Muscle of leg (tissue), 11 donors: ENCODE results near the gene FOXF1. TPM values are rescaled to one million over a fixed set of nuclear protein-coding genes. Genes with fewer than 3 reads are reported as not detected.

Source experiments
- DNase-seq: peaks from one replicate; pipeline ENCODE4 v3.0.0; 2013
- H3K27ac ChIP-seq: one replicate; pipeline ENCODE4 v1.5.1; 2013; ENCODE audit warnings: mild to moderate bottlenecking, low read length, control low read depth
- H3K27me3 ChIP-seq: one replicate; pipeline ENCODE4 v1.6.1; 2013; ENCODE audit warnings: low read length; ENCODE audit not compliant: control insufficient read depth, insufficient read depth
- H3K36me3 ChIP-seq: one replicate; pipeline ENCODE4 v1.6.1; 2013; ENCODE audit warnings: low read length; ENCODE audit not compliant: control insufficient read depth, insufficient read depth
- H3K4me1 ChIP-seq: one replicate; pipeline ENCODE4 v1.6.1; 2013; ENCODE audit warnings: low read length; ENCODE audit not compliant: control insufficient read depth, insufficient read depth
- H3K4me3 ChIP-seq: one replicate; pipeline ENCODE4 v1.5.1; 2013; ENCODE audit warnings: low read length, control low read depth
- H3K9me3 ChIP-seq: replicated peaks from 2 replicates; pipeline ENCODE4 v1.6.1; 2013; ENCODE audit warnings: low read depth, low read length; ENCODE audit not compliant: control insufficient read depth
- WGBS: methylation state at CpG from one replicate; pipeline ENCODE4 v1.1.5; 2013; ENCODE audit warnings: missing lambda C conversion rate; ENCODE audit not compliant: insufficient coverage; 5-methylcytosine and 5-hydroxymethylcytosine counted together
- polyA plus RNA-seq, 8 donors: library from polyadenylated mRNA; unstranded; fragments of 120-200 nt; gene quantifications; one replicate each; pipeline versions ENCODE4 v1.2.1 to v1.2.3, GENCODE V29; 2013; ENCODE audit warnings: inconsistent platforms in 1 of 8, low replicate concordance in 1 of 8; ENCODE audit not compliant: insufficient read length in 8 of 8, insufficient read depth in 1 of 8
- total RNA-seq: library from RNA; stranded (reverse); fragments of 120-200 nt; gene quantifications from one replicate; pipeline ENCODE4 v1.2.4, GENCODE V29; 2013

FOXF1 gene
- total and polyA plus RNA-seq, 9 donors, result 0.04 to 1.8 (median 0.05) TPM; not detected in 4

DNA sequence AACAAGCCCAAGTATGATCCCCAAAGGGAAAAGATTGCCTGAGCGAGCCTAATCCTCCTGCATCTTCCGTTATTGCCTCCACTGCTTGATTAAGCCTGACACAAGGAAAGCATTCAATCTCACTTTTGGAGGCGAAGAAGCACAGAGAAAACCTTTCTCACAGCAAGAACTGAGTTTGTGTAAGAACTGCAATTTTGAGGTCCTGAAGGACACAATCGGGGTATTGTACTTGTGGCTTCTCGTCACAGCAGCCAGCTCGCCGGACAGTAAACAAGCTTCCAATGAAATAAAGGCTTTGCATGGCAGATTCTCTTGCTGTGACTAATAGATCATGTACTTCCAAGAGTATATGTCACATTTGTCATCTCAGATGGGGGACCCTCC is 18.7 kb upstream of the FOXF1 start:
- H3K27ac ChIP-seq, result no peak overlapping the region
- no peaks in the 10 kb centered on the region for H3K4me1 ChIP-seq
- no peak overlapping the region for H3K4me3 ChIP-seq
- 70% methylated on average over 7 of the region's 7 CpGs for WGBS
- no peaks in the 10 kb centered on the region for H3K9me3 ChIP-seq
- H3K36me3 ChIP-seq, result no peaks in the 10 kb centered on the region
- peaks cover 97% of the 10 kb centered on the region for H3K27me3 ChIP-seq
- DNase-seq, result no peak

DNA sequence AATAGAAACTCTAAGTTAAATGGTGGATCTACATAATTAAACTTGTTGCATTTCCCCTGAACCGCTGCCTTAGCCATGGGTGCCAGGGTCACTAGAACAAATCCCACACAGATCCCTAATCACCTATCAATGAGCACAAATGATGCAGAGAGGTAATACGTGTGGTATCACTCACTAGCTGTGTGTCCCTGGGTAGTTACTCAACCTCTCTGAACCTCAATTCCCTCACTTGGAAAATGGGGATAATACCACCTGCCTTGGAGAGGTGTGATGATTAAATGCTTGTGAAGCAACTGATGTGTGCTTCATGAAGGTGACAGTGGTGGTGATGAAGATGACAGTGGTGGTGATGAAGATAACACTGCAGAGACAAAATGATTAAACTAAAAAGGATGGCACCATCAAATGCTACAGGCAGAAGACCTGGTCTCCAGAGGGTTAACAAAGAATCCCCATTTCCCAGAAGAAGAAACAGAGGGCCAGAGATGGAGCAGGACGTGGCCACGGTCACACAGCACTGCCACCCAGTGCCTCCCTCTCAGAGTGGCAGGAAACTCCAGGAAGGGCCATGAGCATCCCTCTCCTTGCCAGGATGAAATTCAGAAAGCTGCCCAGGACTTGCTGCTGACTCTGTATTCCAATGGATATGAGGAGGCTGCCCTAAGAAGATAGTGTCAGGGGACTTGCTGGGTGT is 17.9 kb upstream of the FOXF1 start:
- H3K27me3 ChIP-seq, result peaks cover 97% of the 10 kb centered on the region

DNA sequence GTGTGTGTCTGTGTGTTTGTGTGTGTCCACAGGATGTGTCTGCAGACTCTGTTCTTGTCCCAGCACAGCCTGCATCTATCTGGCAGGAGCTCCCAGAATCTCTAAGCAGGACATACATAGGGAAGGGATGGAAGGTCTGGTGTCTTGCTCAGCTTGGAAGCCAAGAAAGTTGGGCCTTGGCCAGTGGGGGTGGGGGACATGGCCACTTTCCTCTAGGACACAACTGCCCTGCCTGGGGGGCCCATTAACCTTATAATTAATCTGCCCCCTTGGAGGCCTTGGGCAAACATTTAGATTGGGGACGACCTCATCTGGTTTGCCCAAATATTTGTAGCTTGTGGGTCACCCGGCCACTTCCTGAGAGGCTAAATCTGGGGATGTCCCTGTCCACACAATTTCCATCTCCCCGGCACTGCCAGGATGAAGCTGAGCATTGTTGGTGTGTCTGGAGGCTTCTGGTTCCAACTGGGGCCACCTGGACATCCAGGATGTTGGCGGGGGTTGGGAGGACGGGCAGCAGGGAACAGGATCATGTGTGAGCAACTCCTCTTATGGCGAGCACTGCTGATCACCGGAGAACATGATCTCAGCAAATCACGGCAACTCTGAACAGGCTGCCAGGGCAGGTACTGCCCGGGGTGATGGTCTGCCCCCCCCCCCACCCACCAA is 17.2 kb upstream of the FOXF1 start:
- 80% methylated on average over 1 of the region's 9 CpGs for WGBS
- Histone ChIP-seq H3K4me1 (no peaks in the 10 kb centered on the region), H3K9me3 (no peaks in the 10 kb centered on the region), H3K36me3 (no peaks in the 10 kb centered on the region), H3K27ac (no peak overlapping the region), H3K27me3 (peaks cover 99% of the 10 kb centered on the region), H3K4me3 (no peak overlapping the region)
- DNase-seq, result no peak

More for the DNA sequence above, 17.9 kb upstream of the FOXF1 start:
- Histone ChIP-seq H3K4me3 (no peak overlapping the region), H3K4me1 (no peaks in the 10 kb centered on the region), H3K9me3 (no peaks in the 10 kb centered on the region), H3K36me3 (no peaks in the 10 kb centered on the region), H3K27ac (no peak overlapping the region)
- no peak for DNase-seq
- WGBS, result 43% methylated on average over 2 of the region's 4 CpGs

DNA sequence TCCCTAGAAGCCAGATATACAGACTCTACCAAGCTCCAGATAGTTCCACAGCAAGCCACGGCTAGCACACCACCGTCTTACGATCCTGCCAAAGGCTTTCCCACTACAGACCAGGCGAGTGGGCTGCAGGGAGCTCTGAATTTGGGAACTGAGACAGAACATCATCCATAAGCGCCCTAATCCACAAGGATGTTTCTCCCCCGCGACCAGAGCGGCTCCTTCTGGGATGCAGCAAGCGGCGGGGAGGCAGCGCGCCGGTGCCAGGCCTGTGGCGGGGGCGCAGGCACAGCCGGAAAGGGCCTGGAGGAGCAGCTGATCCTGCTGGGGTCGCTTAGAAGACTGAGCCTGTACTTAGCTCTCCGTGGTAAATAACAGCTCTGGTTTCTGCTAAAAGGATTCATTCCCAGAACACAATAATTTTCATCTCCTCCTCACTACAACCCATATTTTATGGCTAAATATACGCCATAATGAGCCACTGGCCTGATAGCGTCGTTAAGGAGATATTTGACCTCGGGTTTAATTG is 16.2 kb upstream of the FOXF1 start:
- Histone ChIP-seq H3K27ac (no peak overlapping the region), H3K36me3 (no peaks in the 10 kb centered on the region), H3K4me3 (no peak overlapping the region), H3K9me3 (no peaks in the 10 kb centered on the region), H3K4me1 (no peaks in the 10 kb centered on the region), H3K27me3 (peaks cover 99% of the 10 kb centered on the region)
- no peak for DNase-seq
- WGBS, result 3% methylated on average over 16 of the region's 22 CpGs

DNA sequence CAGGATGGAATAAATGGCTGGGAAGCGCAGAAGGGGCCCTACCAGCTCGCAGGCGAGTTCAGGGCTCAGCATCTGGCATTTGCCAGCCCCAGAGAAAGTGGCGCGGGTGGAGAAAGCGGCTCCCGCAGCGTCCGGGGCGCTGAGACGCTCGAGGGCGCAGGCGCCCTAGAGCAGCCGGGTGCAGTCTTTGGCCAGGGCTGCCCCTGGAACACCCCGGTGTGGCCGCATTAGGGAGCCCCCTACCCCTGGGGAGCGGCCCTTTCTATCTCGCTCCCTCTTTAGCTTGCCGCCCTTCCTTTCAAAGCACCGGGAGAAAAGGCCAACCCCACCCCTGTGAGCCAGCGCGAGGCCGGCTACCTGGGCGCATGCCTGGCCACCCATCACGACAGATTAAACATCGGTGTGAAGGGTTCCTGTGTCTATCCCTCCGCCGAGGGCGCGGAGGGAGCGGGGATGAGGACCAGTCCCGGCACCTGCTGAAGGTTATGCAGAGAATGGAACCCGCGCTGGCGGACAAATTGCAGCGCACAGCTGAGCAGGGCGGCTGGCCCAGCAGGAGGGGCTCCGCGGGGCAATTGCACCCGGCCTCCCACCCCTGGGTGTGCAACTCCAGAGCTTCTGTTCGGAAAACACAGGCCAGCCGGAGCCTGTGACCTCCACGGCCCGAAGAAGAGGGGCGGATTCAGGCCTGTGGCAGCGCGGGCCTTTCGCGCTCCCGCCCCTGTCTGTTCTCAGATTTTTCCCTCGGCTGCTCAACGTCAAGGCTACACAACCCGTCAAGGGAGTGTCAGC is 15.6 kb upstream of the FOXF1 start:
- no peak overlapping the region for H3K27ac ChIP-seq

DNA sequence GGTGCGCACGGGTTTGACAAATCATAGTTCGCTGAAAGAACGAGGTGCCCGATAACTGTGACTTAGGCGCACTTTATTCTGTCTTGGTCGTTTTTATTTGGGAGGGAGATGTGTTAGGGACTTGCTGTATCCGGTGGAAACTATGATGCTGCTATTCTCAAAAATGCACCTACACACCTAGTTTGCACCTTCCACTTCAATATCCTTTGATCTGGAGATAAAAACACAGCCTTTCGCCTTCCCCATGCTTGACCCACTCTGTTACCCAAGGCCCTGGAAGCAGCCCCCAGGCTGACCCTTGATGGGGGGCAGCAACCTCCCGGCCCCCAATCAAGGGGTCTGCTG is 15.0 kb upstream of the FOXF1 start:
- H3K36me3 ChIP-seq, result no peaks in the 10 kb centered on the region
- 10% methylated on average over 6 of the region's 10 CpGs for WGBS
- no peaks in the 10 kb centered on the region for H3K4me1 ChIP-seq
- H3K9me3 ChIP-seq, result no peaks in the 10 kb centered on the region
- H3K27me3 ChIP-seq, result peaks cover 98% of the 10 kb centered on the region
- no peak for DNase-seq
- no peak overlapping the region for H3K27ac ChIP-seq
- no peak overlapping the region for H3K4me3 ChIP-seq

More for the DNA sequence above, 15.6 kb upstream of the FOXF1 start:
- 2% methylated on average over 52 of the region's 54 CpGs for WGBS
- H3K27me3 ChIP-seq, result peaks cover 98% of the 10 kb centered on the region
- no peak for DNase-seq
- H3K36me3 ChIP-seq, result no peaks in the 10 kb centered on the region
- H3K4me3 ChIP-seq, result no peak overlapping the region
- H3K4me1 ChIP-seq, result no peaks in the 10 kb centered on the region
- H3K9me3 ChIP-seq, result no peaks in the 10 kb centered on the region

DNA sequence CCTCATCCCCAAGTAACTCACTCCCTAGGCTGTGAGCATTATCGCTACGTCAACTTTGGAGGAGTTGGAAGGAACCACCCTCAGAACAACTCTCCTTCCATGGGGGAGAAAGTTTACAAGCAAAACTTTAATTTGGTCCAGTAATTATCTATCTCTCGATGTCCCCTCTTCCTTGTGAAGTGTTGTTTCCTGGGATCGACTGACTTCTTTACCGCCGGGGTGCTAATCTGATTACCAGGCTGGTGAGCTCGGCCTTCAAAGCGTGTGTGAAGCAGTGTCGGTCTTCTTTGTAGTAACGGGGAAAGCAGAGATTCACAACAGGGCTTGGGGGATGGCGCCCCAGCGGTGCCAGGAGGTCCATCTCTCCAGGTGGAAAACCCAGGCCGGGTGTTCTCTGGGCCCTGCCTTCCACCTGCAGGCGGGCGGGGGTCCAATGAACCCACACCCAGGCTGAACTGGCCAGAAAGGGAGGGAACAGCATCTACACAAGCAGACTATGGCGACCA is 14.5 kb upstream of the FOXF1 start:
- under 1% methylated on average over 8 of the region's 16 CpGs for WGBS
- Histone ChIP-seq H3K4me1 (no peaks in the 10 kb centered on the region), H3K9me3 (no peaks in the 10 kb centered on the region), H3K27ac (no peak overlapping the region), H3K27me3 (peaks cover 98% of the 10 kb centered on the region), H3K36me3 (no peaks in the 10 kb centered on the region), H3K4me3 (no peak overlapping the region)
- DNase-seq, result no peak

DNA sequence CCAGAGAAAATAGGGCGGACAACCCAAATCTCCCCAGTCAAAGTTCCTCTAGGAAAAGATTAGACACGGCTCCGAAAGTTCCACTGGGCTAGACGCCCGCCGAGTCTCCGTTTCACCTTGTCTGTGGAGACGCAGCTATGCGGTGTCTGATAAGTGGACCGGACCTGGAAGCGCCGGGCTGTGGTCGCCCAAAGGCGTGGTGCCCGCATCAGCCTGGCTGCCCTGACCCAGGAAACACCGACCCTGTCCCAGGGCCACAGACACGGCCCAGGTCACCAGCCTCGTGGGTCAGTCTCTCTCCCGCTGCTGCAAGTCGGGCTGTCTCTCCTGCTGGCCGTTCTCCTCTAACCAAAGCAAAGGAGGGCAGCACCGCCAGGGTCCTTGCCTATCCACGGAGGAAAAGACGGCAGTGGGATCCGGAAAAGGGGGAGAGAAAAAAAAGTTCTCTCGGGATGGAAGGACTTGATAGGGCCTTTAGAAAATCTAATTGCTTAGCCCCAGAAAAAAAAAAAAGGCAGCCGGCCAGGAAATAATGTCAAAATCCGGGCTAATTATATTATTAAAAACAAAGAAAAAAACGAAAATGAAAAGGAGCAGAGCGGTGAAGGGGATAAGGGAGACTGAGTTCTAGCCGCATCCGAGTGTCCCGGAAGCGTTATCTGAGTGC is 13.9 kb upstream of the FOXF1 start:
- H3K4me1 ChIP-seq, result no peaks in the 10 kb centered on the region
- WGBS, result 2% methylated on average over 26 of the region's 34 CpGs
- H3K9me3 ChIP-seq, result no peaks in the 10 kb centered on the region
- H3K27me3 ChIP-seq, result peaks cover 98% of the 10 kb centered on the region
- no peaks in the 10 kb centered on the region for H3K36me3 ChIP-seq
- DNase-seq, result no peak
- no peak overlapping the region for H3K27ac ChIP-seq
- H3K4me3 ChIP-seq, result no peak overlapping the region

DNA sequence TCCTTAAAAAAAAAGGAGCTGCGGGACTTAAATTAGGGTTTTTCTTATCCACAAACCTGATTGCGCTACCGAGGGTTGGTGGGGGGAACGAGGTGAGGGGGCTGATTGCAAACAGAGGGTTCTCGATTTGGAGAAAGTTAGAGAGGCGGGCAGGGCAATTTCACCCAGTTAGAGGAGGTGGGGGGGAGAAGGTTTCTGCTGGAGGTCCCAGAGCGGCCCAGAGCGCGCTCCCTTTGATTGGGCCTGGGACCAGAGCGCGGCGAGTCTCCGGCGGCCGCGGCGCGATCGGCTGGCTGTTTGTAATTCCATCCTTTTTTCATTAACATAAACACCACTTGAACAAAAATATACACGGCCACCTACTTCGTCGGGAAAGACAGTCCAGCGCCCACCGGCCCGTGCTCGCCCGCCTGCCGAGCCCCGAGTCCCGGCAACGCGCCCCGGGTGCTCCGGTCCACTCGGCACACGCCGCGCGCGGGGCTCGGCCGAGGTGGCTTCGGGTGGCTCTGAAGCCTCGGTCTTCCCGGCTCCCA is 13.3 kb upstream of the FOXF1 start:
- Histone ChIP-seq H3K4me3 (no peak overlapping the region), H3K36me3 (no peaks in the 10 kb centered on the region), H3K9me3 (no peaks in the 10 kb centered on the region), H3K4me1 (no peaks in the 10 kb centered on the region), H3K27me3 (peaks cover 98% of the 10 kb centered on the region), H3K27ac (no peak overlapping the region)
- no peak for DNase-seq
- 1% methylated on average over 45 of the region's 45 CpGs for WGBS
